SK-N-MC (cell line): ENCODE data around the gene RNF17.

Experiments
- EZH2 ChIP-seq: fragments of 200-600 bp; sonication (generic); IDR thresholded peaks from one replicate; pipeline ENCODE4 v1.6.1; 2017; ENCODE audit warnings: antibody characterized with exemption
- FOXP2 ChIP-seq: optimal IDR thresholded peaks from 2 replicates; pipeline ENCODE3; 2011; ENCODE audit warnings: mild to moderate bottlenecking, moderate library complexity; ENCODE audit not compliant: insufficient read depth; ENCODE audit errors: extremely low read length, control extremely low read depth
- POLR2AphosphoS5 ChIP-seq: IDR thresholded peaks from 2 replicates; pipeline ENCODE4 v1.6.1; 2012; ENCODE audit warnings: mild to moderate bottlenecking, low read depth, low read length, borderline replicate concordance

DNA sequence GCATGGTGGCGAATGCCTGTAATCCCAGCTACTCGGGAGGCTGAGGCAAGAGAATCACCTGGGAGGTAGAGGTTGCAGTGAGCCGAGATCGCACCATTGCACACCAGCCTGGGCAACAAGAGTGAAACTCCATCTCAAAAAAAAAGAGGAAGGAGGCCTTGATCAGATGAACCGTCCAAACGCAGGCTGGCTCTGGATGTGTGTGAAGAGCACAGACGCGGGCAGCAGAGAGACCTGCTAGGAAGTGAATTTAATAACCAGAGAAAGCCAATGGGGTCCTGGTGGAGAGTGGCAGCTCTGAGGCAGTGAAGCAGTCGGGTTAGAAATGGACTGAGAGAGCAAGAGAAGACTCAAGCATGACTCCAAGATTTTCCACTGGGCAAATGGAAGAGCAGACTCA, 136.5 kb downstream of the RNF17 start:
- TF ChIP-seq EZH2 (no peak), FOXP2 (no peak), POLR2AphosphoS5 (no peak)
